Neural cell (in vitro differentiated cells): ENCODE data around the gene CHERP. TPM values are rescaled to one million over a fixed set of nuclear protein-coding genes. Genes with fewer than 3 reads are reported as not detected.

ENCODE experiments used
- H2AFZ ChIP-seq: fragments of 200-600, 300-800 bp; sonication (generic), shearing (Covaris generic); 2 replicates; pipeline ENCODE4 v1.6.0; 2014; ENCODE audit warnings: low read depth, mild to moderate bottlenecking, antibody characterized with exemption, low read length, moderate library complexity
- H3F3A ChIP-seq: fragments of 200-600 bp; shearing (Covaris generic); 2 replicates; pipeline ENCODE4 v1.6.1; 2016; ENCODE audit warnings: mild to moderate bottlenecking, moderate library complexity, mixed read lengths, antibody characterized with exemption, low read length; ENCODE audit not compliant: insufficient read depth, poor library complexity, severe bottlenecking
- H3K27ac ChIP-seq: fragments of 200-600, 300-800 bp; sonication (generic), shearing (Covaris generic); 2 replicates; pipeline ENCODE4 v1.5.1; 2014; ENCODE audit warnings: mild to moderate bottlenecking, low read length, moderate library complexity
- H3K27me3 ChIP-seq: fragments of 300-800, 200-600 bp; sonication (generic), shearing (Covaris generic); 2 replicates; pipeline ENCODE4 v1.6.0; 2014; ENCODE audit warnings: mild to moderate bottlenecking, low read depth, low read length, moderate library complexity; ENCODE audit not compliant: insufficient read depth
- H3K36me3 ChIP-seq: fragments of 300-800, 200-600 bp; sonication (generic), shearing (Covaris generic); 2 replicates; pipeline ENCODE4 v1.5.1; 2014; ENCODE audit warnings: mild to moderate bottlenecking, antibody characterized with exemption, low read length, moderate library complexity; ENCODE audit not compliant: insufficient read depth
- H3K4me2 ChIP-seq: fragments of 300-800, 200-600 bp; sonication (generic), shearing (Covaris generic); 2 replicates; pipeline ENCODE4 v1.6.0; 2014; ENCODE audit warnings: mild to moderate bottlenecking, low read length
- H3K4me3 ChIP-seq: fragments of 300-800, 200-600 bp; sonication (generic), shearing (Covaris generic); 2 replicates; pipeline ENCODE4 v1.5.1; 2014; ENCODE audit warnings: mild to moderate bottlenecking, low read length, moderate library complexity
- H3K79me2 ChIP-seq: fragments of 200-600 bp; shearing (Covaris generic); replicated peaks from 2 replicates; pipeline ENCODE4 v1.6.0; 2014; ENCODE audit warnings: mild to moderate bottlenecking, low read length, moderate library complexity; ENCODE audit not compliant: insufficient read depth
- H3K9ac ChIP-seq: fragments of 300-800, 200-600 bp; sonication (generic), shearing (Covaris generic); 2 replicates; pipeline ENCODE4 v1.6.1; 2016; ENCODE audit warnings: mild to moderate bottlenecking, low read length, mixed read lengths
- H3K9me2 ChIP-seq: fragments of 200-600 bp; shearing (Covaris generic); 2 replicates; pipeline ENCODE4 v1.6.1; 2016; ENCODE audit warnings: mild to moderate bottlenecking, low read length, mixed read lengths; ENCODE audit not compliant: insufficient read depth
- H3K9me3 ChIP-seq: fragments of 200-600, 300-800 bp; sonication (generic), shearing (Covaris generic); 2 replicates; pipeline ENCODE4 v1.6.1; 2016; ENCODE audit warnings: mild to moderate bottlenecking, mixed run types, low read length, moderate library complexity, mixed read lengths
- H4K20me1 ChIP-seq: fragments of 200-600 bp; shearing (Covaris generic); 2 replicates; pipeline ENCODE4 v1.6.1; 2016; ENCODE audit warnings: mild to moderate bottlenecking, mixed run types; ENCODE audit not compliant: insufficient read depth
- EP300 ChIP-seq: fragments of 450-650 bp; conservative IDR thresholded peaks from 2 replicates; pipeline ENCODE4 v1.6.1; 2014; ENCODE audit warnings: antibody characterized with exemption, mild to moderate bottlenecking, moderate library complexity; ENCODE audit not compliant: poor library complexity, severe bottlenecking
- EZH2 ChIP-seq: fragments of 200-600, 300-800 bp; shearing (Covaris generic), sonication (generic); IDR thresholded peaks from 2 replicates; pipeline ENCODE4 v1.6.1; 2014; ENCODE audit warnings: antibody characterized with exemption, low read length, borderline replicate concordance, mild to moderate bottlenecking; ENCODE audit not compliant: insufficient read depth, poor library complexity, severe bottlenecking
- MXI1 ChIP-seq: fragments of 450-650 bp; conservative IDR thresholded peaks from 2 replicates; pipeline ENCODE4 v1.6.1; 2014; ENCODE audit warnings: antibody characterized with exemption, mild to moderate bottlenecking; ENCODE audit not compliant: poor library complexity, severe bottlenecking
- POLR2AphosphoS5 ChIP-seq: IDR thresholded peaks from 2 replicates; pipeline ENCODE4 v1.6.1; 2012
- RAD21 ChIP-seq: fragments of 450-650 bp; conservative IDR thresholded peaks from 2 replicates; pipeline ENCODE4 v1.6.1; 2014; ENCODE audit warnings: antibody characterized with exemption, mild to moderate bottlenecking, moderate library complexity
- SMC3 ChIP-seq: fragments of 450-650 bp; conservative IDR thresholded peaks from 2 replicates; pipeline ENCODE4 v1.6.1; 2014; ENCODE audit warnings: antibody characterized with exemption, mild to moderate bottlenecking, moderate library complexity; ENCODE audit not compliant: poor library complexity
- TAF1 ChIP-seq: IDR thresholded peaks from 2 replicates; pipeline ENCODE4 v1.6.1; 2012; ENCODE audit warnings: low read depth
- polyA plus RNA-seq: library from polyadenylated mRNA; depleted of rRNA; stranded (reverse); fragments of >200 nt; gene quantifications from 2 replicates; pipeline ENCODE4 v1.2.3, GENCODE V29; 2014
- TF ChIP-seq, protein P1 (sequence below): fragments of 450-650 bp; IDR thresholded peaks from 2 replicates; pipeline ENCODE4 v1.5.1; 2014; ENCODE audit warnings: antibody characterized with exemption, mild to moderate bottlenecking, moderate library complexity; ENCODE audit not compliant: poor library complexity, severe bottlenecking
- TF ChIP-seq, protein P2 (sequence below): IDR thresholded peaks from 2 replicates; pipeline ENCODE4 v1.6.1; 2012; ENCODE audit warnings: borderline replicate concordance

CHERP gene
- polyA plus RNA-seq, 1 donor from 2014 or later = 5.4 TPM

DNA sequence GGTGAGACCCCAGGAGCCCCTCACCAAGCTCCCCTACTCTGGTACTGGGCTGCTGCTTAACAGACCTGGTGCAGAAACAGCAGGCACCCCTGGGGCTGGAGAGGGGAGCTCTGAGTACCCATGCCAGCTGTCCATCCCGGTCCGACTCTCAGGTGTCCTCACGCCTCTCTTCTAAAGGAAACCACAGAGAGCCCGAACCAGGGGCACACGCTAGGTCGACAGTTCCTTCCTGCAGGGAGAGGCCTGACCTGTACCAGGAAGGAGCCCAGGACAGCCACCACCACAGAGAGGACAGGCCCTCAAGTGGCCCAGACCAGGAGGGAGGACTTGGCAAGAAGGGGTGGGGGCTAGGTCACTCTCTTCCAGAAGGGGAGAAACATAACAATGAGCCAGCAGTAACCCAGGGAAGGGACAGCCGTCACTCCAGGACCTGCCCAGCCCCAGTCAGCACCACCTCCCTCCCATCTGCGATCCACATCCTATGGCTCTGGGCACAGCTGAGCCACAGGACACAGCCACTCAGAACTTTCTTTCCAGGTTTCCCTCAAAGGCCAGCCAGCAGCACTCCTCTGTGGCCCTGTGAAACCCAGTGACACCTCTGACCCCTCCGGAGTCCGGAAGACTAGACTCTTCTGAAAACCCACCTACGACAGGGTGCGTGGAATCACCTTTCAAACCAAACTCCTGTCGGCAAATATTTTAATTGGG lies 43.0 kb upstream of the CHERP start:
- H3K4me3 ChIP-seq = peak overlapping the region; percentile 64
- H3K4me2 ChIP-seq = peak overlapping the region; percentile 46
- peaks cover 7% of the 10 kb centered on the region for H3F3A ChIP-seq
- H3K27ac ChIP-seq = peak overlapping the region; percentile 91
- H3K79me2 ChIP-seq = peaks cover 16% of the 10 kb centered on the region
- TF ChIP-seq RAD21 = no peak
- TF ChIP-seq POLR2AphosphoS5 = no peak
- no peak for TF ChIP-seq EZH2
- TF ChIP-seq, protein P1, sequence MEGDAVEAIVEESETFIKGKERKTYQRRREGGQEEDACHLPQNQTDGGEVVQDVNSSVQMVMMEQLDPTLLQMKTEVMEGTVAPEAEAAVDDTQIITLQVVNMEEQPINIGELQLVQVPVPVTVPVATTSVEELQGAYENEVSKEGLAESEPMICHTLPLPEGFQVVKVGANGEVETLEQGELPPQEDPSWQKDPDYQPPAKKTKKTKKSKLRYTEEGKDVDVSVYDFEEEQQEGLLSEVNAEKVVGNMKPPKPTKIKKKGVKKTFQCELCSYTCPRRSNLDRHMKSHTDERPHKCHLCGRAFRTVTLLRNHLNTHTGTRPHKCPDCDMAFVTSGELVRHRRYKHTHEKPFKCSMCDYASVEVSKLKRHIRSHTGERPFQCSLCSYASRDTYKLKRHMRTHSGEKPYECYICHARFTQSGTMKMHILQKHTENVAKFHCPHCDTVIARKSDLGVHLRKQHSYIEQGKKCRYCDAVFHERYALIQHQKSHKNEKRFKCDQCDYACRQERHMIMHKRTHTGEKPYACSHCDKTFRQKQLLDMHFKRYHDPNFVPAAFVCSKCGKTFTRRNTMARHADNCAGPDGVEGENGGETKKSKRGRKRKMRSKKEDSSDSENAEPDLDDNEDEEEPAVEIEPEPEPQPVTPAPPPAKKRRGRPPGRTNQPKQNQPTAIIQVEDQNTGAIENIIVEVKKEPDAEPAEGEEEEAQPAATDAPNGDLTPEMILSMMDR = no peak
- TF ChIP-seq, protein P2, sequence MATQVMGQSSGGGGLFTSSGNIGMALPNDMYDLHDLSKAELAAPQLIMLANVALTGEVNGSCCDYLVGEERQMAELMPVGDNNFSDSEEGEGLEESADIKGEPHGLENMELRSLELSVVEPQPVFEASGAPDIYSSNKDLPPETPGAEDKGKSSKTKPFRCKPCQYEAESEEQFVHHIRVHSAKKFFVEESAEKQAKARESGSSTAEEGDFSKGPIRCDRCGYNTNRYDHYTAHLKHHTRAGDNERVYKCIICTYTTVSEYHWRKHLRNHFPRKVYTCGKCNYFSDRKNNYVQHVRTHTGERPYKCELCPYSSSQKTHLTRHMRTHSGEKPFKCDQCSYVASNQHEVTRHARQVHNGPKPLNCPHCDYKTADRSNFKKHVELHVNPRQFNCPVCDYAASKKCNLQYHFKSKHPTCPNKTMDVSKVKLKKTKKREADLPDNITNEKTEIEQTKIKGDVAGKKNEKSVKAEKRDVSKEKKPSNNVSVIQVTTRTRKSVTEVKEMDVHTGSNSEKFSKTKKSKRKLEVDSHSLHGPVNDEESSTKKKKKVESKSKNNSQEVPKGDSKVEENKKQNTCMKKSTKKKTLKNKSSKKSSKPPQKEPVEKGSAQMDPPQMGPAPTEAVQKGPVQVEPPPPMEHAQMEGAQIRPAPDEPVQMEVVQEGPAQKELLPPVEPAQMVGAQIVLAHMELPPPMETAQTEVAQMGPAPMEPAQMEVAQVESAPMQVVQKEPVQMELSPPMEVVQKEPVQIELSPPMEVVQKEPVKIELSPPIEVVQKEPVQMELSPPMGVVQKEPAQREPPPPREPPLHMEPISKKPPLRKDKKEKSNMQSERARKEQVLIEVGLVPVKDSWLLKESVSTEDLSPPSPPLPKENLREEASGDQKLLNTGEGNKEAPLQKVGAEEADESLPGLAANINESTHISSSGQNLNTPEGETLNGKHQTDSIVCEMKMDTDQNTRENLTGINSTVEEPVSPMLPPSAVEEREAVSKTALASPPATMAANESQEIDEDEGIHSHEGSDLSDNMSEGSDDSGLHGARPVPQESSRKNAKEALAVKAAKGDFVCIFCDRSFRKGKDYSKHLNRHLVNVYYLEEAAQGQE = no peak
- no peaks in the 10 kb centered on the region for H4K20me1 ChIP-seq
- no peak overlapping the region for H2AFZ ChIP-seq
- no peaks in the 10 kb centered on the region for H3K36me3 ChIP-seq
- H3K9me3 ChIP-seq = no peaks in the 10 kb centered on the region
- no peaks in the 10 kb centered on the region for H3K9me2 ChIP-seq
- H3K27me3 ChIP-seq = no peaks in the 10 kb centered on the region
- H3K9ac ChIP-seq = peak overlapping the region; percentile 62

- Histone ChIP-seq H2AFZ (peak overlapping the region; percentile 15), H3K79me2 (peaks cover 14% of the 10 kb centered on the region), H3K9me2 (no peaks in the 10 kb centered on the region), H3K27me3 (no peaks in the 10 kb centered on the region), H3K9me3 (no peaks in the 10 kb centered on the region), H3K9ac (peak overlapping the region; percentile 62), H3K4me2 (peak overlapping the region; percentile 46), H3F3A (peaks cover 7% of the 10 kb centered on the region), H3K27ac (peak overlapping the region; percentile 91), H3K36me3 (no peaks in the 10 kb centered on the region), H3K4me3 (peak overlapping the region; percentile 64), H4K20me1 (no peaks in the 10 kb centered on the region)
- peak; percentile 85 for TF ChIP-seq POLR2AphosphoS5
- TF ChIP-seq, protein P2 = peak; percentile 76
- TF ChIP-seq TAF1 = no peak
- TF ChIP-seq EZH2 = no peak
- TF ChIP-seq SMC3 = peak; percentile 63
- TF ChIP-seq, protein P1 = peak; percentile 18
- peak; percentile 58 for TF ChIP-seq RAD21
- TF ChIP-seq MXI1 = peak; percentile 96
- TF ChIP-seq EP300 = peak; percentile 82
Observed at GRCh38 chr19:16584248-16585093, 42.2 kb upstream of the CHERP start.
